MM.1S (cell line): ENCODE results near the gene GHRL.
"Not testable (repeated sequence)": the region's sequence is repeated elsewhere in the genome, so short reads cannot be mapped to it uniquely, and the experiment has no call there.

ENCODE experiments used
- DNase-seq: peaks from one replicate; pipeline ENCODE4 v3.0.0-alpha.2; 2015
- H2AFZ ChIP-seq: fragments of 300-600 bp; sonication (generic); 2 replicates; pipeline ENCODE4 v1.6.0; 2016; ENCODE audit warnings: antibody characterized with exemption, low read length
- H3F3A ChIP-seq: fragments of 300-600 bp; sonication (generic); 2 replicates; pipeline ENCODE4 v1.6.1; 2016; ENCODE audit warnings: mild to moderate bottlenecking, antibody characterized with exemption, low read length, moderate library complexity, mixed read lengths; ENCODE audit not compliant: insufficient read depth
- H3K27ac ChIP-seq: fragments of 300-600 bp; sonication (generic); 2 replicates; pipeline ENCODE4 v1.5.1; 2016; ENCODE audit warnings: mild to moderate bottlenecking, low read length
- H3K27me3 ChIP-seq: fragments of 300-600 bp; sonication (generic); replicated peaks from 2 replicates; pipeline ENCODE4 v1.6.0; 2016; ENCODE audit warnings: low read length; ENCODE audit not compliant: insufficient read depth
- H3K36me3 ChIP-seq: fragments of 300-600 bp; sonication (generic); replicated peaks from 2 replicates; pipeline ENCODE4 v1.6.1; 2016; ENCODE audit warnings: mild to moderate bottlenecking, low read length, mixed read lengths; ENCODE audit not compliant: insufficient read depth
- H3K4me1 ChIP-seq: fragments of 300-600 bp; sonication (generic); 2 replicates; pipeline ENCODE4 v1.6.1; 2016; ENCODE audit warnings: low read length, mixed read lengths
- H3K4me2 ChIP-seq: fragments of 300-600 bp; sonication (generic); 2 replicates; pipeline ENCODE4 v1.6.0; 2016; ENCODE audit warnings: low read depth, low read length
- H3K4me3 ChIP-seq: fragments of 300-600 bp; sonication (generic); 2 replicates; pipeline ENCODE4 v1.5.1; 2016; ENCODE audit warnings: low read length, mixed read lengths
- H3K79me2 ChIP-seq: fragments of 300-600 bp; sonication (generic); 2 replicates; pipeline ENCODE4 v1.6.1; 2016; ENCODE audit warnings: mixed run types, low read length, mixed read lengths
- H3K9ac ChIP-seq: fragments of 300-600 bp; sonication (generic); 2 replicates; pipeline ENCODE4 v1.6.1; 2016; ENCODE audit warnings: low read length, mixed read lengths
- H3K9me2 ChIP-seq: fragments of 300-600 bp; sonication (generic); replicated peaks from 2 replicates; pipeline ENCODE4 v1.6.1; 2016; ENCODE audit warnings: mild to moderate bottlenecking, low read length, mixed read lengths; ENCODE audit not compliant: insufficient read depth
- H3K9me3 ChIP-seq: fragments of 300-600 bp; sonication (generic); replicated peaks from 2 replicates; pipeline ENCODE4 v1.6.1; 2016; ENCODE audit warnings: mild to moderate bottlenecking, low read length, mixed read lengths; ENCODE audit not compliant: insufficient read depth
- H4K20me1 ChIP-seq: fragments of 300-600 bp; sonication (generic); 2 replicates; pipeline ENCODE4 v1.6.1; 2016; ENCODE audit warnings: mild to moderate bottlenecking, low read length, moderate library complexity, mixed read lengths; ENCODE audit not compliant: insufficient read depth
- CTCF ChIP-seq: fragments of 300-600 bp; sonication (generic); IDR thresholded peaks from 2 replicates; pipeline ENCODE4 v1.5.1; 2016; ENCODE audit warnings: antibody characterized with exemption, low read length, mixed read lengths
- EZH2 ChIP-seq: fragments of 300-600 bp; sonication (generic); optimal IDR thresholded peaks from 2 replicates; pipeline ENCODE3; 2017; ENCODE audit warnings: low read depth, mild to moderate bottlenecking, antibody characterized with exemption, low read length, mixed read lengths
- EZH2phosphoT487 ChIP-seq: fragments of 300-600 bp; sonication (generic); IDR thresholded peaks from 2 replicates; pipeline ENCODE4 v1.6.1; 2018; ENCODE audit warnings: antibody characterized with exemption, low read length

The GHRL gene

GRCh38 chr3:10272977-10273376 lies 19.8 kb downstream of the GHRL start:
- Histone ChIP-seq H3K9me2 (no peaks in the 10 kb centered on the region), H3K9ac (no peak overlapping the region), H2AFZ (no peak overlapping the region), H3K4me2 (no peak overlapping the region), H3K79me2 (peaks cover 93% of the 10 kb centered on the region), H3K36me3 (peaks cover 13% of the 10 kb centered on the region), H3K27ac (no peak overlapping the region), H3K9me3 (no peaks in the 10 kb centered on the region), H3K4me1 (peaks cover 18% of the 10 kb centered on the region), H3K27me3 (no peaks in the 10 kb centered on the region), H3K4me3 (no peak overlapping the region), H4K20me1 (peaks cover 7% of the 10 kb centered on the region; the same call in 1 of the 2 replicates), H3F3A (peaks cover 7% of the 10 kb centered on the region)
- no peak for TF ChIP-seq CTCF
- no peak for TF ChIP-seq EZH2phosphoT487
- TF ChIP-seq EZH2 = no peak
- no peak for DNase-seq

DNA sequence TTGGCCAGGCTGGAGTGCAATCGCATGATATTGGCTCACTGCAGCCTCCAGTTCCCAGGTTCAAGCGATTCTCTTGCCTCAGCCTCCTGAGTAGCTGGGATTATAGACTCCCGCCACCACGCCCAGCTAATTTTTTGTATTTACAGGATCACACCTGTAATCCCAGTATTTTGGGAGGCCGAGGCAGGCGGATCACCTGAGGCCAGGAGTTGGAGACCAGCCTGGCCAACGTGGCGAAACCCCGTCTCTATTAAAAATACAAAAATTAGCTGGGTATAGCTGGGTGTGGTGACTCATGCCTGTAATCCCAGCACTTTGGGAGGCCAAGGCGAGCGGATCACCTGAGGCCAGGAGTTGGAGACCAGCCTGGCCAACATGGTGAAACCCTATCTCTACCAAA lies 20.3 kb downstream of the GHRL start:
- H3F3A ChIP-seq, H3K27ac ChIP-seq, H4K20me1 ChIP-seq, H2AFZ ChIP-seq, H3K9ac ChIP-seq, H3K4me2 ChIP-seq, H3K4me3 ChIP-seq, H3K9me2 ChIP-seq, H3K9me3 ChIP-seq, H3K27me3 ChIP-seq, DNase-seq: not testable (repeated sequence)
- Histone ChIP-seq H3K36me3 (peaks cover 17% of the 10 kb centered on the region), H3K79me2 (peaks cover 98% of the 10 kb centered on the region), H3K4me1 (peaks cover 18% of the 10 kb centered on the region)

DNA sequence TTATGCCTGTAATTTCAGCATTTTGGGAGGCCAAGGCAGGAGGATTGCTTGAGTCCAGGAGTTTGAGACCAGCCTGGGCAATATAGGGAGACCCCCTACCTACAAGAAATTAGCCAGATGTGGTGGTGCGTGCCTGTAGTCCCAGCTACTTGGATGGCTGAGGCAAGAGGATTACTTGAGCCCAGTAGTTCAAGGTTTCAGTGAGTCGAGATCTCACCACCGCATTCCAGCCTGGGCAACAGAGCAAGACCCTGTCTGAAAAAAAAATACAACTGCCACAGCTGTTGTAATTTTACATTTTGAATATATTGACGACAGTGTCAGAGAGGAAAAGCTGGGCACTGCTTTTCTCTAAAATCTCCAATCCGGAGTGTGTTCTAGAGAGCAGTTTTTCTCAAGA lies 23.3 kb downstream of the GHRL start:
- no peak overlapping the region for H3K4me2 ChIP-seq
- H3K79me2 ChIP-seq = peaks cover 98% of the 10 kb centered on the region
- H3K4me1 ChIP-seq = peaks cover 15% of the 10 kb centered on the region
- H3K36me3 ChIP-seq = peaks cover 24% of the 10 kb centered on the region
- no peak overlapping the region for H3K27ac ChIP-seq
- DNase-seq = no peak
- H3F3A ChIP-seq = peaks cover 5% of the 10 kb centered on the region
- TF ChIP-seq EZH2 (no peak), CTCF (no peak), EZH2phosphoT487 (no peak)
- no peaks in the 10 kb centered on the region for H3K9me3 ChIP-seq
- H3K9me2 ChIP-seq = no peaks in the 10 kb centered on the region
- H4K20me1 ChIP-seq = peaks cover 7% of the 10 kb centered on the region; the same call in 1 of the 2 replicates
- no peaks in the 10 kb centered on the region for H3K27me3 ChIP-seq
- H2AFZ ChIP-seq = no peak overlapping the region
- H3K4me3 ChIP-seq = no peak overlapping the region
- no peak overlapping the region for H3K9ac ChIP-seq

DNA sequence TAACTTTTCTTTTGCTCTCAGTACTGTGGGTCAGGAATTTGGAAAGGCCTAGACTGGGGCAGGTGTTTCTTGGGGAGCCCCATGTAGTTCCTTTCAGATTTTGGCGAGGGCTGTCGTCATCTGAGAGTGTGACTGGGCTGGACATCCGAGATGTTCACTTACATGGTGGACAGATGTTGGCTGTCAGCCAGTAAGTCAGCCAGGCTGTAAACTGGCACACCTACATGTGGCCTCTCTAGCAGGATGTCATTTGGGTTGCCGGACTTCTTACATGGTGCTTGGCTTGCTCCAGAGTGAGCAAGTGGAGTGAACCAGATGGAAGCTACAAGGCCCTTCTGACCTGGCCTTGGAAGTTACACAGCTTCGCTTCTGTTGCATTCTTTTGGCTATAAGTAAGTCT lies 23.8 kb downstream of the GHRL start:
- no peak overlapping the region for H2AFZ ChIP-seq
- TF ChIP-seq EZH2phosphoT487 (no peak), EZH2 (no peak), CTCF (no peak)
- H3K4me3 ChIP-seq = no peak overlapping the region
- peaks cover 24% of the 10 kb centered on the region for H3K36me3 ChIP-seq
- peaks cover 98% of the 10 kb centered on the region for H3K79me2 ChIP-seq
- H4K20me1 ChIP-seq = peaks cover 4% of the 10 kb centered on the region; the same call in 1 of the 2 replicates
- H3K27ac ChIP-seq = no peak overlapping the region
- no peaks in the 10 kb centered on the region for H3F3A ChIP-seq
- no peak for DNase-seq
- no peaks in the 10 kb centered on the region for H3K9me2 ChIP-seq
- no peak overlapping the region for H3K9ac ChIP-seq
- H3K4me2 ChIP-seq = no peak overlapping the region
- H3K9me3 ChIP-seq = no peaks in the 10 kb centered on the region
- peaks cover 10% of the 10 kb centered on the region for H3K4me1 ChIP-seq
- H3K27me3 ChIP-seq = no peaks in the 10 kb centered on the region
